ENCODE results near the gene HAAO.

The HAAO gene

GRCh38 chr2:42823744-42824453 is 31.5 kb upstream of the HAAO start:
- TF ChIP-seq EGR1 (IDR thresholded peaks at IDR 0.05) (no peak), MAX (IDR thresholded peaks at IDR 0.05) (no peak), YY1 (IDR thresholded peaks at IDR 0.05; ENCODE audit: low read depth) (no peak), ZBTB7A (IDR thresholded peaks at IDR 0.05; ENCODE audit: low read depth) (no peak), TCF12 (IDR thresholded peaks at IDR 0.05; ENCODE audit: low read depth) (no peak), NFIC (IDR thresholded peaks at IDR 0.05) (no peak), CREB1 (IDR thresholded peaks at IDR 0.05; ENCODE audit: low read depth) (no peak), CEBPB (IDR thresholded peaks at IDR 0.05) (no peak), FOXM1 (IDR thresholded peaks at IDR 0.05; ENCODE audit: borderline replicate concordance, low read depth) (no peak), USF1 (IDR thresholded peaks at IDR 0.05) (no peak), RAD21 (IDR thresholded peaks at IDR 0.05; ENCODE audit: low read depth) (no peak)

- no peak for TF ChIP-seq MAX (IDR thresholded peaks at IDR 0.05)
- no peak for TF ChIP-seq TEAD4 (IDR thresholded peaks at IDR 0.05)
- no peak for TF ChIP-seq REST (IDR thresholded peaks at IDR 0.05; ENCODE audit: low read depth)
- no peak for TF ChIP-seq TAF1 (IDR thresholded peaks at IDR 0.05; ENCODE audit: low read depth)
- no peak for TF ChIP-seq CREB1 (IDR thresholded peaks at IDR 0.05; ENCODE audit: low read depth)
- TF ChIP-seq FOXM1 (IDR thresholded peaks at IDR 0.05; ENCODE audit: borderline replicate concordance, low read depth) = no peak
- TF ChIP-seq EGR1 (IDR thresholded peaks at IDR 0.05) = no peak
- TF ChIP-seq ZBTB7A (IDR thresholded peaks at IDR 0.05; ENCODE audit: low read depth) = no peak
- TF ChIP-seq CEBPB (IDR thresholded peaks at IDR 0.05) = no peak
- TF ChIP-seq NFIC (IDR thresholded peaks at IDR 0.05) = no peak
- TF ChIP-seq EP300 (IDR thresholded peaks at IDR 0.05; ENCODE audit: borderline replicate concordance) = no peak
- no peak for TF ChIP-seq YY1 (IDR thresholded peaks at IDR 0.05; ENCODE audit: low read depth)
- TF ChIP-seq RAD21 (IDR thresholded peaks at IDR 0.05; ENCODE audit: low read depth) = no peak
These were observed 26.8 kb upstream of the HAAO start for GRCh38 chr2:42819160-42819559.

- TF ChIP-seq CREB1 (IDR thresholded peaks at IDR 0.05; ENCODE audit: low read depth) (no peak), RAD21 (IDR thresholded peaks at IDR 0.05; ENCODE audit: low read depth) (no peak), EP300 (IDR thresholded peaks at IDR 0.05; ENCODE audit: borderline replicate concordance) (no peak), NFIC (IDR thresholded peaks at IDR 0.05) (no peak), TCF12 (IDR thresholded peaks at IDR 0.05; ENCODE audit: low read depth) (no peak)
These were observed 23.3 kb upstream of the HAAO start for GRCh38 chr2:42815726-42816125.

- TF ChIP-seq NFIC (IDR thresholded peaks at IDR 0.05) = no peak
- TF ChIP-seq TCF12 (IDR thresholded peaks at IDR 0.05; ENCODE audit: low read depth) = no peak
- TF ChIP-seq ZBTB7A (IDR thresholded peaks at IDR 0.05; ENCODE audit: low read depth) = no peak
- TF ChIP-seq MAX (IDR thresholded peaks at IDR 0.05) = no peak
- no peak for TF ChIP-seq REST (IDR thresholded peaks at IDR 0.05; ENCODE audit: low read depth)
- TF ChIP-seq USF1 (IDR thresholded peaks at IDR 0.05) = no peak
- no peak for TF ChIP-seq RAD21 (IDR thresholded peaks at IDR 0.05; ENCODE audit: low read depth)
- TF ChIP-seq CEBPB (IDR thresholded peaks at IDR 0.05) = no peak
- no peak for TF ChIP-seq TEAD4 (IDR thresholded peaks at IDR 0.05)
- TF ChIP-seq CREB1 (IDR thresholded peaks at IDR 0.05; ENCODE audit: low read depth) = no peak
- TF ChIP-seq EGR1 (IDR thresholded peaks at IDR 0.05) = no peak
- no peak for TF ChIP-seq YY1 (IDR thresholded peaks at IDR 0.05; ENCODE audit: low read depth)
- no peak for TF ChIP-seq TAF1 (IDR thresholded peaks at IDR 0.05; ENCODE audit: low read depth)
- TF ChIP-seq FOXM1 (IDR thresholded peaks at IDR 0.05; ENCODE audit: borderline replicate concordance, low read depth) = no peak
- TF ChIP-seq EP300 (IDR thresholded peaks at IDR 0.05; ENCODE audit: borderline replicate concordance) = no peak
These were observed 21.4 kb upstream of the HAAO start for GRCh38 chr2:42813763-42814162.

GRCh38 chr2:42812899-42813479 is 20.6 kb upstream of the HAAO start:
- TF ChIP-seq USF1 (IDR thresholded peaks at IDR 0.05) = no peak
- no peak for TF ChIP-seq TCF12 (IDR thresholded peaks at IDR 0.05; ENCODE audit: low read depth)
- no peak for TF ChIP-seq NFIC (IDR thresholded peaks at IDR 0.05)
- no peak for TF ChIP-seq YY1 (IDR thresholded peaks at IDR 0.05; ENCODE audit: low read depth)
- TF ChIP-seq RAD21 (IDR thresholded peaks at IDR 0.05; ENCODE audit: low read depth) = no peak
- no peak for TF ChIP-seq MAX (IDR thresholded peaks at IDR 0.05)
- TF ChIP-seq ZBTB7A (IDR thresholded peaks at IDR 0.05; ENCODE audit: low read depth) = no peak
- no peak for TF ChIP-seq REST (IDR thresholded peaks at IDR 0.05; ENCODE audit: low read depth)
- no peak for TF ChIP-seq FOXM1 (IDR thresholded peaks at IDR 0.05; ENCODE audit: borderline replicate concordance, low read depth)
- TF ChIP-seq EGR1 (IDR thresholded peaks at IDR 0.05) = no peak
- TF ChIP-seq EP300 (IDR thresholded peaks at IDR 0.05; ENCODE audit: borderline replicate concordance) = no peak
- TF ChIP-seq CREB1 (IDR thresholded peaks at IDR 0.05; ENCODE audit: low read depth) = no peak
- no peak for TF ChIP-seq CEBPB (IDR thresholded peaks at IDR 0.05)
- TF ChIP-seq TAF1 (IDR thresholded peaks at IDR 0.05; ENCODE audit: low read depth) = no peak
- no peak for TF ChIP-seq TEAD4 (IDR thresholded peaks at IDR 0.05)
